GM18951 (cell line): ENCODE results near the gene HCAR3.

Experiments used
- POLR2A ChIP-seq: IDR thresholded peaks from 4 replicates; pipeline ENCODE4 v1.6.1; 2011; ENCODE audit warnings: mild to moderate bottlenecking; ENCODE audit not compliant: insufficient read length, insufficient read depth; ENCODE audit errors: extremely low read depth
- in situ Hi-C: fragments of 300-500 bp; cut with MboI; formaldehyde crosslinking; loops from one replicate; pipeline ENCODE4 v1.12.0; 2022; ENCODE audit warnings: low sequenced_read_pairs, mixed read lengths, inconsistent platforms; ENCODE audit not compliant: unreplicated experiment

The HCAR3 gene

GRCh38 chr12:122665349-122665748 lies 51.3 kb downstream of the HCAR3 start:
- no peak for TF ChIP-seq POLR2A
- in situ Hi-C loops = no loop called here
